ENCODE data around the gene MSMP. TPM values are rescaled to one million over a fixed set of nuclear protein-coding genes. Genes with fewer than 3 reads are reported as not detected.

MSMP gene
- total and polyA plus RNA-seq, 9 of the 15 experiments (the other 6 are each of a cell fraction or from before 2014, with no cell fraction given), result 0.60 TPM; not detected in 8

- 72% methylated on average over 4 of the region's 5 CpGs for WGBS (ENCODE audit: insufficient coverage, low coverage, missing lambda C conversion rate)
- ATAC-seq, result no peak
- no peak overlapping the region for H3K4me2 ChIP-seq (ENCODE audit: insufficient read depth, low read length)
- H4K20me1 ChIP-seq (replicated peaks; ENCODE audit: control insufficient read depth, insufficient read depth, low read length), result 0 out of 2 replicates have a peak, but pooled peaks cover 2% of the 10 kb centered on the region
- ChIA-PET CTCF (ENCODE audit: low intra/inter-chr PET ratio) (no interaction called here), POLR2A (interaction anchor here (0.8 to 1.1 kb wide), 2 partner anchors 16 to 17 kb away, joined by 3 to 6 read pairs; no protein-coding TSS in a partner anchor)
- no peak overlapping the region for H3K9ac ChIP-seq (ENCODE audit: insufficient read depth in 1 of 2, low read depth in 2 of 2, low read length in 2 of 2)
- H3K27me3 ChIP-seq (ENCODE audit: control insufficient read depth in 2 of 2, insufficient read depth in 2 of 2, low read length in 2 of 2), result no peaks in the 10 kb centered on the region
- H3K9me1 ChIP-seq (ENCODE audit: control insufficient read depth, insufficient read depth, low read length), result no peaks in the 10 kb centered on the region
- H2AFZ ChIP-seq (ENCODE audit: low read depth, low read length), result no peak overlapping the region
- peaks cover 30% of the 10 kb centered on the region for H3K79me2 ChIP-seq (ENCODE audit: control insufficient read depth, insufficient read depth, low read length)
- no TSS peak for BruUV-seq (replicated peaks)
- H3K4me1 ChIP-seq (replicated peaks in 1 of 2; ENCODE audit: control insufficient read depth in 2 of 2, insufficient read depth in 2 of 2, low read length in 2 of 2), result peaks cover 9 to 17% of the 10 kb centered on the region in 2 experiments
- H3K36me3 ChIP-seq (ENCODE audit: control insufficient read depth, insufficient read depth, low read length), result peaks cover 31% of the 10 kb centered on the region; the same call in 2 of the 3 replicates
- H3K27ac ChIP-seq (ENCODE audit: extremely low read depth, low read depth, low read length), result no peak overlapping the region
- no peak for TF ChIP-seq ZNF282 (CRISPR knock-in tag; IDR thresholded peaks at IDR 0.05)
- TF ChIP-seq ZNF12 (CRISPR knock-in tag; IDR thresholded peaks at IDR 0.05), result no peak
- TF ChIP-seq THRA (IDR thresholded peaks at IDR 0.05), result no peak
- no peak for TF ChIP-seq SRF (CRISPR knock-in tag; IDR thresholded peaks at IDR 0.05)
- TF ChIP-seq SIN3B (IDR thresholded peaks at IDR 0.05; ENCODE audit: low read depth), result no peak
- TF ChIP-seq ZBED1 (IDR thresholded peaks at IDR 0.05), result no peak
- no peak for TF ChIP-seq NR4A1 (CRISPR knock-in tag; IDR thresholded peaks at IDR 0.05)
- no peak for TF ChIP-seq NR4A1 (tag; IDR thresholded peaks at IDR 0.05)
- no peaks in the 10 kb centered on the region for H3K9me3 ChIP-seq (replicated peaks; ENCODE audit: control insufficient read depth, insufficient read depth, low read depth, low read length)
- no peak for DNase-seq (ENCODE audit: extremely low read depth in 1 of 4, low spot score in 3 of 4)
- no peak for FAIRE-seq
- in situ Hi-C loops (cut with MboI), result no loop called here
- intact Hi-C loops (cut with micrococcal nuclease), result no loop called here
- no peak overlapping the region for H3K4me3 ChIP-seq
Observed at GRCh38 chr9:35753466-35753865, 610 bp downstream of the MSMP start.

All from K562 (cell line).